Heart left ventricle (tissue), 13 donors: Measurements from ENCODE around the gene TLL1.

Experiments used
- CTCF ChIP-seq, 12 donors: fragments of 200-600 bp; sonication (generic) in 4 of 12; IDR thresholded peaks; one replicate each; pipeline versions ENCODE4 v1.5.0 to v1.8.0; 2018 to 2022; ENCODE audit warnings: antibody characterized with exemption in 12 of 12, mild to moderate bottlenecking in 5 of 12
- POLR2A ChIP-seq, 2 donors: fragments of 450-650 bp; IDR thresholded peaks; one replicate each; pipeline ENCODE4 v1.6.1; 2017; ENCODE audit warnings: antibody characterized with exemption in 2 of 2, mild to moderate bottlenecking in 2 of 2, moderate library complexity in 2 of 2
- donor health status: ischemic (EF 13 %, LVEDD 7.1; RV severe dilation, severe dysfunction).
- donor health status: DM: no; HTN: yes; CAD: no.
- donor health status: DM: no; HTN: no; CAD: no.
- donor health status: ischemic (EF 25% LVEDD 6.9; RV normal size, moderate dysfunction).
- donor health status: ischemic (EF 25% LVEDD 5.7; RV mildly dilated, moderate dysfunction).
- donor health status: ischemic (EF 35%, LVEDD 5.7; RV mildly dilated, moderate dysfunction).
- donor health status: nonischemic (EF 11% LVEDD 7.7; RV severe dilation, severe dysfunction).
- donor health status: DM: yes; HTN: yes; CAD: no.
- donor health status: PGD.
- donor health status: ischemic (EF 29% LVEDD 5.4; RV normal size, mild dysfunction).
- donor health status: nonischemic (EF 23%, LVEDD 6.1; RV moderate dilation, normal function).

DNA sequence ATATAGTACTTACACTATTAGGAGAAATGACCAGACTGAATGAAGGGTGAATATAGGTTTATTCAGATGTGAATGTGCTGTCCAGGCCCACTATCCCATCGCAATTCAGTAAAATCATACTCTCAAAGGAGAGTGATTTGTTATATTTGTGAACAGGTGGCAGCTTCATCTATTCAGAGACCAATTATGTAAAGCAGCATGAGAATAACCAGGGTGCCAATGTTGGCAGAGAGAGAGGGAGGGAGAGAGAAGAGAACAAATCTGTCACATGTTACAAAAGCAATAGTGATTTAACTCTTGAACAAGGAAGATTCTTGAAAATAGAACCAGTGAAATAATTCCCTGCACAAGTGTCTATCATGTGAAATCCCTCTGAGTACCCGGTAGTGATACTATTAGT, 38.9 kb upstream of the TLL1 start:
- TF ChIP-seq CTCF (IDR thresholded peaks at IDR 0.05) (no peak), POLR2A (IDR thresholded peaks at IDR 0.05) (no peak)
